HFFc6 (cell line): ENCODE data around the gene CACNA1D. TPM values are rescaled to one million over a fixed set of nuclear protein-coding genes. Genes with fewer than 3 reads are reported as not detected.

Source experiments
- DNase-seq: peaks from one replicate; pipeline ENCODE4 v3.0.0-alpha.2; 2018
- H3K27ac Mint-ChIP-seq: 2 replicates; pipeline ENCODE4 v1.8.0; 2020; ENCODE audit warnings: mild to moderate bottlenecking, mixed read lengths
- H3K27me3 Mint-ChIP-seq: 2 replicates; pipeline ENCODE4 v1.8.0; 2021; ENCODE audit warnings: mild to moderate bottlenecking, moderate library complexity, mixed read lengths; ENCODE audit not compliant: insufficient read depth
- H3K36me3 Mint-ChIP-seq: 2 replicates; pipeline ENCODE4 v1.8.0; 2021; ENCODE audit warnings: low read depth, mixed read lengths
- H3K4me1 Mint-ChIP-seq: 2 replicates; pipeline ENCODE4 v1.8.0; 2020; ENCODE audit warnings: low read depth, mixed read lengths
- H3K4me3 Mint-ChIP-seq: 2 replicates; pipeline ENCODE4 v1.8.0; 2020; ENCODE audit warnings: mild to moderate bottlenecking, moderate library complexity, mixed read lengths
- H3K9me3 Mint-ChIP-seq: 2 replicates; pipeline ENCODE4 v1.8.0; 2020; ENCODE audit warnings: mild to moderate bottlenecking, mixed read lengths
- total RNA-seq, 6 experiments: library from RNA; stranded (reverse); fragmentation: NEBNext Ultra II Directional; extraction: Animal tissue kit (Norgen Biotek cat#: 25700); gene quantifications; 2 replicates in 1 of 6; 3 replicates in 5 of 6; pipeline ENCODE4 v1.2.3, GENCODE V29; 2021
- TF ChIP-seq, protein P1 (sequence below): fragments of 200-600 bp; sonication (generic); IDR thresholded peaks from 2 replicates; pipeline ENCODE4 v1.5.0; 2021; ENCODE audit warnings: antibody characterized with exemption, mild to moderate bottlenecking

The CACNA1D gene
- total RNA-seq, 6 experiments from 2014 or later: 0.09 TPM; not detected in 5

DNA sequence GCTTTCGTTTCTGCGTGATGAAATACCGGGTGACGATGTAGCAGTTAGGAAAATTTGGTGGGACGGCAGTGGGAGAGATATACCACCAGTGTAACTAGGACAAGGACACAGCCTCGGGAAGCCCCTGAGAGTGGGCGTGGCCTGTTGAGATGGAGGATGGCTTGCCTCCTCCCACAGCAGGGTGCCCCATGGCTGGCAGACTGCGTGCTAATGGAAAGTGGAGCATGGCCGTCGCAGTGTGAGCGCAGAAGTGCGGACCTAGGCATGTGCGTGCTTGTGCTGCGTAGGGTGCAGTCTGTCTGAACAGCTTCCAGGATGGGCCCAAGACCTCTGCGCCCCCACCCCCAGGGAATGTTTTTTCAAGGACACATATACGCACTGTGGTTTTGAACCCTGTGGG lies 295.0 kb downstream of the CACNA1D start:
- no peaks in the 10 kb centered on the region for H3K9me3 Mint-ChIP-seq

DNA sequence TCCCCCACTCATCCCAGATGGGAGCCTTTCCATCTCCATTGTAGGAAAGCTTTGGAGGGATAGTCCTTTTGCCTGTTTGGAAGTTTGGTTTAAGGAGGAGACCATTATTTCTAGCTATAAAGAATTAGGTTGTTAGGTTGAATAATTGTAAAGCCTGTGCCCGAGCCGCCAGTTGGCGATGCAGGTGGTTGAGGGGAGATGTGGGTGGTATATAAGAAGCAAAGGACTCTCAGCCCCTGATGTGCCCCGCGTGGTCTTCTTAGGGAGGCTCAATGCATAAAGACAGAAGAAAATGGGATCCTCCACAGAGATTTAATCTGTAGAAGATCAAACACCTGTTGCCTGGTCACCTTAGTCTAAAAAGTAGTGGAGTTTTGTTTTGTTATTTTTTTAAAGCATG lies 296.1 kb downstream of the CACNA1D start:
- Mint-ChIP-seq H3K4me3 (no peak overlapping the region), H3K9me3 (no peaks in the 10 kb centered on the region), H3K27me3 (peaks cover 12% of the 10 kb centered on the region), H3K27ac (no peak overlapping the region), H3K4me1 (peaks cover 15% of the 10 kb centered on the region), H3K36me3 (no peaks in the 10 kb centered on the region)
- TF ChIP-seq, protein P1, sequence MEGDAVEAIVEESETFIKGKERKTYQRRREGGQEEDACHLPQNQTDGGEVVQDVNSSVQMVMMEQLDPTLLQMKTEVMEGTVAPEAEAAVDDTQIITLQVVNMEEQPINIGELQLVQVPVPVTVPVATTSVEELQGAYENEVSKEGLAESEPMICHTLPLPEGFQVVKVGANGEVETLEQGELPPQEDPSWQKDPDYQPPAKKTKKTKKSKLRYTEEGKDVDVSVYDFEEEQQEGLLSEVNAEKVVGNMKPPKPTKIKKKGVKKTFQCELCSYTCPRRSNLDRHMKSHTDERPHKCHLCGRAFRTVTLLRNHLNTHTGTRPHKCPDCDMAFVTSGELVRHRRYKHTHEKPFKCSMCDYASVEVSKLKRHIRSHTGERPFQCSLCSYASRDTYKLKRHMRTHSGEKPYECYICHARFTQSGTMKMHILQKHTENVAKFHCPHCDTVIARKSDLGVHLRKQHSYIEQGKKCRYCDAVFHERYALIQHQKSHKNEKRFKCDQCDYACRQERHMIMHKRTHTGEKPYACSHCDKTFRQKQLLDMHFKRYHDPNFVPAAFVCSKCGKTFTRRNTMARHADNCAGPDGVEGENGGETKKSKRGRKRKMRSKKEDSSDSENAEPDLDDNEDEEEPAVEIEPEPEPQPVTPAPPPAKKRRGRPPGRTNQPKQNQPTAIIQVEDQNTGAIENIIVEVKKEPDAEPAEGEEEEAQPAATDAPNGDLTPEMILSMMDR: no peak
- DNase-seq: no peak

More for the DNA sequence above, 295.0 kb downstream of the CACNA1D start:
- Mint-ChIP-seq H3K27ac (no peak overlapping the region), H3K4me1 (peaks cover 5% of the 10 kb centered on the region), H3K4me3 (no peak overlapping the region), H3K36me3 (no peaks in the 10 kb centered on the region), H3K27me3 (peaks cover 13% of the 10 kb centered on the region)
- TF ChIP-seq, protein P1: no peak
- no peak for DNase-seq

DNA sequence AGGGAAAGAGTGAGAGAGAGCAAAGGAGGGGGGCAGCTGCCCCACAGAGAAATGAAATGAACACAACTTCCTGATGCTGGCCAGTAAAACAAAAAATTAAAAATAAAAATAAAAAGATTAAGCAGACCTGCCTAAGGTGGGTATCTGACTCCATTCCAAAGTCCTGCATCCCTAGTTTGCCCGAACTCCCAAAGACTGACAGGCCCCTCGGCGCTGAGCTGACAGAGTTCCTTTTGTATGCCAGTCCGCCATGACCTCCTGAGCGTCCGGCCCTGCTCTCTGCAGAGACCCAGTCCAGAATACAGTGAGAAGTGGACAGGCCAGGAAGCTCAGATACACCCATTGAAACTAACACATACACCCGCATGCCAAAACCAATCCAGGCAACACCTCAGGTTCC lies 296.9 kb downstream of the CACNA1D start:
- H3K36me3 Mint-ChIP-seq: no peaks in the 10 kb centered on the region
- no peak overlapping the region for H3K4me3 Mint-ChIP-seq
- H3K27ac Mint-ChIP-seq: no peak overlapping the region
- H3K27me3 Mint-ChIP-seq: peaks cover 12% of the 10 kb centered on the region
- TF ChIP-seq, protein P1: no peak
- no peaks in the 10 kb centered on the region for H3K9me3 Mint-ChIP-seq
- DNase-seq: no peak
- H3K4me1 Mint-ChIP-seq: peaks cover 19% of the 10 kb centered on the region

DNA sequence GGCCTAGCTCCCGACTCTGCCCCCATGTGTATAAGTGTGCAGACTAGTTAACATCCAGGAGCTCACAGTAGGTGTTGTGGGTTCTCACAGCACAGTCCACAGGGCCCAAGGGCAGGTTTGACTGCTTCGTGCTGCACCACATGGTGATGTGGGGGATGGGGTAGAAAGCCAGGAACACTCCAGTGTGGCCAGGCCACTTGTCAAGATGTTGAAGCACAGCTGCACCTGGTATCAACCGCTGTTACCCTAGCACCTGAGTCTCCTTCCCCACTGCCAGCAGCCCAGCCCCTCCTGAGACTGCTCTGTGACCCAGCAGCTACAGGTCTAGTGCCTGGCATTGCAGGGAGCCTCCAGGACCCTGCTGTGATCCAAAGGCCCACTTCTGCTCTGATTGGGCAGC lies 298.5 kb downstream of the CACNA1D start:
- Mint-ChIP-seq H3K4me1 (peaks cover 19% of the 10 kb centered on the region), H3K36me3 (no peaks in the 10 kb centered on the region), H3K4me3 (no peak overlapping the region), H3K27ac (no peak overlapping the region), H3K9me3 (no peaks in the 10 kb centered on the region), H3K27me3 (peaks cover 8% of the 10 kb centered on the region)
- TF ChIP-seq, protein P1: no peak
- DNase-seq: no peak

DNA sequence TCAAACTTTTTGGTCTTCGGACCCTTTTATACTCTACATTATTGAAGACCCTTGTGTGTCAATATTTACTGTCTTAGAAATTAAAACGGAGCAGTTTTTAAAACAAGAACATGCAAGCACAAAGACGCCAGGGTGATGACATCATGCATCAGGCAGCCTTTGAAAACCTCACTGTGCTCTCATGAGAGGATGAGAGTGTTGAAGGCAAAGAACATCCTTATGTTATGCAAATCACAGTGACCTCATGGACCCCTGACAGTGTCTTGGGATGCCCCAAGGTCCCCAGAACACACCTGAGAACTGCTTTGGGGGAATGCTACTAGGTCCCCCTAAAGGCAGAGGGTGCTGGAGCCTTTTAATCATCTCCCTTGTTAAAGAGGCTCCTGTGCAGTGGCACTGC lies 300.2 kb downstream of the CACNA1D start:
- Mint-ChIP-seq H3K36me3 (no peaks in the 10 kb centered on the region), H3K4me3 (no peak overlapping the region), H3K9me3 (no peaks in the 10 kb centered on the region), H3K4me1 (peaks cover 19% of the 10 kb centered on the region), H3K27me3 (peaks cover 8% of the 10 kb centered on the region), H3K27ac (no peak overlapping the region)
- TF ChIP-seq, protein P1: no peak
- peak; percentile 47 for DNase-seq

DNA sequence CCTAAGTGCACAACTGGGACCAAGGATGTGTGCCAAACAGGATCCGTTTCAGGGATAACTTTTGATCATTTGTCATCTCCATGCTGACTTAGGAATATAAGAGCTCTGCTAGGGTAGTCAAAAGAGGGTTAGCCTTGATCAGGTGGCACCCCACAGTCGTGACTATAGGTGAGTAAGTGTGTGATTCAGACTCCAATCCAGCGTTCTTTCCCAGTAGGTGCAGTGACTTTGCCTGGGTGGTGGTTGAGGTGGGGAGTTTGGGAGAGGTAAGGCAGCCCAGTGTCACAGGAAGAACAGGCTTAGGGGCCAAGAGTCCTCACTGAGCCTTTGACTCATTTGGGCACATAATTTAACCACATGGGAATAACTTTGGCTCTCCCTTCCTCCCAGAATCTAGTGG lies 300.8 kb downstream of the CACNA1D start:
- Mint-ChIP-seq H3K36me3 (no peaks in the 10 kb centered on the region), H3K27me3 (peaks cover 2% of the 10 kb centered on the region), H3K9me3 (no peaks in the 10 kb centered on the region), H3K4me1 (peaks cover 22% of the 10 kb centered on the region), H3K27ac (no peak overlapping the region; the same call in 1 of the 2 replicates), H3K4me3 (no peak overlapping the region)
- TF ChIP-seq, protein P1: no peak
- DNase-seq: no peak
